WTC11 (cell line): Measurements from ENCODE around the gene SLC15A1. TPM values are rescaled to one million over a fixed set of nuclear protein-coding genes. Genes with fewer than 3 reads are reported as not detected.

Experiments
- ATAC-seq: fragments of 200-7000 bp; cut with Tn5 transposase; 2 replicates; pipeline ENCODE4 v1.10.0; 2021; ENCODE audit warnings: mild to moderate bottlenecking, moderate library complexity
- CTCF ChIA-PET: fragments of 300-600 bp; sonication (Branson Sonifier 250); formaldehyde crosslinking; loops from one replicate; lab custom pipeline; 2021; ENCODE audit warnings: antibody characterized with exemption; lab: Charles Lee
- POLR2A ChIA-PET: fragments of 350-600 bp; sonication (Branson Sonifier 250); formaldehyde crosslinking; loops from one replicate; lab custom pipeline; 2021; ENCODE audit warnings: antibody characterized with exemption; lab: Charles Lee
- DNase-seq: peaks from one replicate; pipeline ENCODE4 v3.0.0; 2021; ENCODE audit warnings: low spot score
- H3K27ac Mint-ChIP-seq: 2 replicates; pipeline ENCODE4 v1.8.0; 2021; ENCODE audit warnings: mixed read lengths
- H3K27me3 Mint-ChIP-seq: 2 replicates; pipeline ENCODE4 v1.8.0; 2021; ENCODE audit warnings: low read depth, mild to moderate bottlenecking, moderate library complexity, mixed read lengths
- H3K36me3 Mint-ChIP-seq: 2 replicates; pipeline ENCODE4 v1.8.0; 2021; ENCODE audit warnings: mixed read lengths
- H3K4me1 Mint-ChIP-seq: 2 replicates; pipeline ENCODE4 v1.8.0; 2022; ENCODE audit warnings: mixed read lengths
- H3K4me3 Mint-ChIP-seq: 2 replicates; pipeline ENCODE4 v1.8.0; 2021; ENCODE audit warnings: mild to moderate bottlenecking, moderate library complexity, mixed read lengths
- H3K9me3 Mint-ChIP-seq: 2 replicates; pipeline ENCODE4 v1.8.0; 2021; ENCODE audit warnings: mixed read lengths
- E2F1 ChIP-seq: sonication (generic); formaldehyde crosslinking; IDR thresholded peaks from 2 replicates; pipeline ENCODE4 v1.8.0; 2022; ENCODE audit warnings: mild to moderate bottlenecking, missing genetic modification reagents
- ELF4 ChIP-seq: sonication (generic); formaldehyde crosslinking; IDR thresholded peaks from 2 replicates; pipeline ENCODE4 v1.8.1; 2022; ENCODE audit warnings: low read depth, mild to moderate bottlenecking, moderate library complexity, missing genetic modification reagents
- GABPB1 ChIP-seq: sonication (generic); formaldehyde crosslinking; IDR thresholded peaks from 2 replicates; pipeline ENCODE4 v1.8.1; 2023; ENCODE audit warnings: mild to moderate bottlenecking, missing genetic modification reagents
- HMGA2 ChIP-seq: fragments of 250-450 bp; sonication (Bioruptor Pico); IDR thresholded peaks from 2 replicates; pipeline ENCODE4 v1.4.0; 2021; ENCODE audit warnings: mild to moderate bottlenecking, moderate library complexity
- IRF1 ChIP-seq: sonication (generic); formaldehyde crosslinking; IDR thresholded peaks from 2 replicates; pipeline ENCODE4 v1.8.0; 2023; ENCODE audit warnings: missing genetic modification reagents
- MXD4 ChIP-seq: fragments of 250-450 bp; sonication (Bioruptor Pico); IDR thresholded peaks from 2 replicates; pipeline ENCODE4 v1.8.0; 2021; ENCODE audit warnings: mild to moderate bottlenecking, moderate library complexity, borderline replicate concordance
- MYBL2 ChIP-seq: sonication (generic); formaldehyde crosslinking; IDR thresholded peaks from 2 replicates; pipeline ENCODE4 v1.8.1; 2023; ENCODE audit warnings: mild to moderate bottlenecking, moderate library complexity, missing genetic modification reagents
- STAT6 ChIP-seq: sonication (generic); formaldehyde crosslinking; conservative IDR thresholded peaks from 2 replicates; pipeline ENCODE4 v1.8.1; 2023; ENCODE audit warnings: mild to moderate bottlenecking, low read depth, missing genetic modification reagents, moderate library complexity
- USF2 ChIP-seq: sonication (generic); formaldehyde crosslinking; IDR thresholded peaks from 2 replicates; pipeline ENCODE4 v1.8.1; 2023; ENCODE audit warnings: mild to moderate bottlenecking, missing genetic modification reagents, moderate library complexity
- ZNF423 ChIP-seq: fragments of 250-450 bp; sonication (Bioruptor Pico); IDR thresholded peaks from 2 replicates; pipeline ENCODE4 v2.1.2; 2022; ENCODE audit warnings: mild to moderate bottlenecking, moderate library complexity
- ZNF671 ChIP-seq: fragments of 250-450 bp; sonication (Bioruptor Pico); IDR thresholded peaks from 2 replicates; pipeline ENCODE4 v1.8.0; 2021; ENCODE audit warnings: mild to moderate bottlenecking
- total RNA-seq: library from RNA; stranded (reverse); gene quantifications from 3 replicates; pipeline ENCODE4 v1.2.3, GENCODE V29; 2021
- TF ChIP-seq, protein P1 (sequence below): sonication (generic); formaldehyde crosslinking; IDR thresholded peaks from 2 replicates; pipeline ENCODE4 v1.8.1; 2022; ENCODE audit warnings: mild to moderate bottlenecking, missing genetic modification reagents, moderate library complexity, borderline replicate concordance
- TF ChIP-seq, protein P2 (sequence below): sonication (generic); formaldehyde crosslinking; IDR thresholded peaks from 2 replicates; pipeline ENCODE4 v1.8.1; 2023; ENCODE audit warnings: mild to moderate bottlenecking, missing genetic modification reagents, moderate library complexity
- TF ChIP-seq, protein P3 (sequence below): fragments of 250-450 bp; sonication (Bioruptor Pico); IDR thresholded peaks from 2 replicates; pipeline ENCODE4 v1.9.0; 2021; ENCODE audit warnings: mild to moderate bottlenecking
- TF ChIP-seq, protein P4 (sequence below): sonication (generic); formaldehyde crosslinking; conservative IDR thresholded peaks from 2 replicates; pipeline ENCODE4 v1.8.1; 2022; ENCODE audit warnings: mild to moderate bottlenecking, missing genetic modification reagents
- TF ChIP-seq, protein P5 (sequence below): sonication (generic); formaldehyde crosslinking; IDR thresholded peaks from 2 replicates; pipeline ENCODE4 v1.8.0; 2022; ENCODE audit warnings: mild to moderate bottlenecking, missing genetic modification reagents
- TF ChIP-seq, protein P6 (sequence below): fragments of 250-450 bp; sonication (Bioruptor Pico); IDR thresholded peaks from 2 replicates; pipeline ENCODE4 v1.9.0; 2021; ENCODE audit warnings: mild to moderate bottlenecking, borderline replicate concordance

The SLC15A1 gene
- total RNA-seq, 1 experiment from 2014 or later = 2.3 TPM

- POLR2A ChIA-PET = no interaction called here
- H3K4me3 Mint-ChIP-seq = no peak overlapping the region
- TF ChIP-seq, protein P1, sequence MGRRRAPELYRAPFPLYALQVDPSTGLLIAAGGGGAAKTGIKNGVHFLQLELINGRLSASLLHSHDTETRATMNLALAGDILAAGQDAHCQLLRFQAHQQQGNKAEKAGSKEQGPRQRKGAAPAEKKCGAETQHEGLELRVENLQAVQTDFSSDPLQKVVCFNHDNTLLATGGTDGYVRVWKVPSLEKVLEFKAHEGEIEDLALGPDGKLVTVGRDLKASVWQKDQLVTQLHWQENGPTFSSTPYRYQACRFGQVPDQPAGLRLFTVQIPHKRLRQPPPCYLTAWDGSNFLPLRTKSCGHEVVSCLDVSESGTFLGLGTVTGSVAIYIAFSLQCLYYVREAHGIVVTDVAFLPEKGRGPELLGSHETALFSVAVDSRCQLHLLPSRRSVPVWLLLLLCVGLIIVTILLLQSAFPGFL (CRISPR knock-in tag) = no peak
- no peak for TF ChIP-seq USF2 (CRISPR knock-in tag)
- TF ChIP-seq ELF4 (CRISPR knock-in tag) = no peak
- no peak for TF ChIP-seq MYBL2
- no peak for TF ChIP-seq GABPB1 (CRISPR knock-in tag)
- no peak for TF ChIP-seq STAT6 (CRISPR knock-in tag)
- TF ChIP-seq, protein P2, sequence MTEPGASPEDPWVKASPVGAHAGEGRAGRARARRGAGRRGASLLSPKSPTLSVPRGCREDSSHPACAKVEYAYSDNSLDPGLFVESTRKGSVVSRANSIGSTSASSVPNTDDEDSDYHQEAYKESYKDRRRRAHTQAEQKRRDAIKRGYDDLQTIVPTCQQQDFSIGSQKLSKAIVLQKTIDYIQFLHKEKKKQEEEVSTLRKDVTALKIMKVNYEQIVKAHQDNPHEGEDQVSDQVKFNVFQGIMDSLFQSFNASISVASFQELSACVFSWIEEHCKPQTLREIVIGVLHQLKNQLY = no peak
- TF ChIP-seq, protein P3, sequence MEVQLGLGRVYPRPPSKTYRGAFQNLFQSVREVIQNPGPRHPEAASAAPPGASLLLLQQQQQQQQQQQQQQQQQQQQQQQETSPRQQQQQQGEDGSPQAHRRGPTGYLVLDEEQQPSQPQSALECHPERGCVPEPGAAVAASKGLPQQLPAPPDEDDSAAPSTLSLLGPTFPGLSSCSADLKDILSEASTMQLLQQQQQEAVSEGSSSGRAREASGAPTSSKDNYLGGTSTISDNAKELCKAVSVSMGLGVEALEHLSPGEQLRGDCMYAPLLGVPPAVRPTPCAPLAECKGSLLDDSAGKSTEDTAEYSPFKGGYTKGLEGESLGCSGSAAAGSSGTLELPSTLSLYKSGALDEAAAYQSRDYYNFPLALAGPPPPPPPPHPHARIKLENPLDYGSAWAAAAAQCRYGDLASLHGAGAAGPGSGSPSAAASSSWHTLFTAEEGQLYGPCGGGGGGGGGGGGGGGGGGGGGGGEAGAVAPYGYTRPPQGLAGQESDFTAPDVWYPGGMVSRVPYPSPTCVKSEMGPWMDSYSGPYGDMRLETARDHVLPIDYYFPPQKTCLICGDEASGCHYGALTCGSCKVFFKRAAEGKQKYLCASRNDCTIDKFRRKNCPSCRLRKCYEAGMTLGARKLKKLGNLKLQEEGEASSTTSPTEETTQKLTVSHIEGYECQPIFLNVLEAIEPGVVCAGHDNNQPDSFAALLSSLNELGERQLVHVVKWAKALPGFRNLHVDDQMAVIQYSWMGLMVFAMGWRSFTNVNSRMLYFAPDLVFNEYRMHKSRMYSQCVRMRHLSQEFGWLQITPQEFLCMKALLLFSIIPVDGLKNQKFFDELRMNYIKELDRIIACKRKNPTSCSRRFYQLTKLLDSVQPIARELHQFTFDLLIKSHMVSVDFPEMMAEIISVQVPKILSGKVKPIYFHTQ = no peak
- TF ChIP-seq, protein P4, sequence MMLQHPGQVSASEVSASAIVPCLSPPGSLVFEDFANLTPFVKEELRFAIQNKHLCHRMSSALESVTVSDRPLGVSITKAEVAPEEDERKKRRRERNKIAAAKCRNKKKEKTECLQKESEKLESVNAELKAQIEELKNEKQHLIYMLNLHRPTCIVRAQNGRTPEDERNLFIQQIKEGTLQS = no peak
- TF ChIP-seq ZNF423 (CRISPR knock-in tag) = no peak
- no peak for TF ChIP-seq HMGA2 (CRISPR knock-in tag)
- no peak for TF ChIP-seq IRF1 (CRISPR knock-in tag)
- TF ChIP-seq ZNF671 (CRISPR knock-in tag) = no peak
- TF ChIP-seq MXD4 = no peak
- no peak for TF ChIP-seq E2F1 (CRISPR knock-in tag)
- TF ChIP-seq, protein P5, sequence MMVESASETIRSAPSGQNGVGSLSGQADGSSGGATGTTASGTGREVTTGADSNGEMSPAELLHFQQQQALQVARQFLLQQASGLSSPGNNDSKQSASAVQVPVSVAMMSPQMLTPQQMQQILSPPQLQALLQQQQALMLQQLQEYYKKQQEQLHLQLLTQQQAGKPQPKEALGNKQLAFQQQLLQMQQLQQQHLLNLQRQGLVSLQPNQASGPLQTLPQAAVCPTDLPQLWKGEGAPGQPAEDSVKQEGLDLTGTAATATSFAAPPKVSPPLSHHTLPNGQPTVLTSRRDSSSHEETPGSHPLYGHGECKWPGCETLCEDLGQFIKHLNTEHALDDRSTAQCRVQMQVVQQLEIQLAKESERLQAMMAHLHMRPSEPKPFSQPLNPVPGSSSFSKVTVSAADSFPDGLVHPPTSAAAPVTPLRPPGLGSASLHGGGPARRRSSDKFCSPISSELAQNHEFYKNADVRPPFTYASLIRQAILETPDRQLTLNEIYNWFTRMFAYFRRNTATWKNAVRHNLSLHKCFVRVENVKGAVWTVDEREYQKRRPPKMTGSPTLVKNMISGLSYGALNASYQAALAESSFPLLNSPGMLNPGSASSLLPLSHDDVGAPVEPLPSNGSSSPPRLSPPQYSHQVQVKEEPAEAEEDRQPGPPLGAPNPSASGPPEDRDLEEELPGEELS (CRISPR knock-in tag) = no peak
- TF ChIP-seq, protein P6, sequence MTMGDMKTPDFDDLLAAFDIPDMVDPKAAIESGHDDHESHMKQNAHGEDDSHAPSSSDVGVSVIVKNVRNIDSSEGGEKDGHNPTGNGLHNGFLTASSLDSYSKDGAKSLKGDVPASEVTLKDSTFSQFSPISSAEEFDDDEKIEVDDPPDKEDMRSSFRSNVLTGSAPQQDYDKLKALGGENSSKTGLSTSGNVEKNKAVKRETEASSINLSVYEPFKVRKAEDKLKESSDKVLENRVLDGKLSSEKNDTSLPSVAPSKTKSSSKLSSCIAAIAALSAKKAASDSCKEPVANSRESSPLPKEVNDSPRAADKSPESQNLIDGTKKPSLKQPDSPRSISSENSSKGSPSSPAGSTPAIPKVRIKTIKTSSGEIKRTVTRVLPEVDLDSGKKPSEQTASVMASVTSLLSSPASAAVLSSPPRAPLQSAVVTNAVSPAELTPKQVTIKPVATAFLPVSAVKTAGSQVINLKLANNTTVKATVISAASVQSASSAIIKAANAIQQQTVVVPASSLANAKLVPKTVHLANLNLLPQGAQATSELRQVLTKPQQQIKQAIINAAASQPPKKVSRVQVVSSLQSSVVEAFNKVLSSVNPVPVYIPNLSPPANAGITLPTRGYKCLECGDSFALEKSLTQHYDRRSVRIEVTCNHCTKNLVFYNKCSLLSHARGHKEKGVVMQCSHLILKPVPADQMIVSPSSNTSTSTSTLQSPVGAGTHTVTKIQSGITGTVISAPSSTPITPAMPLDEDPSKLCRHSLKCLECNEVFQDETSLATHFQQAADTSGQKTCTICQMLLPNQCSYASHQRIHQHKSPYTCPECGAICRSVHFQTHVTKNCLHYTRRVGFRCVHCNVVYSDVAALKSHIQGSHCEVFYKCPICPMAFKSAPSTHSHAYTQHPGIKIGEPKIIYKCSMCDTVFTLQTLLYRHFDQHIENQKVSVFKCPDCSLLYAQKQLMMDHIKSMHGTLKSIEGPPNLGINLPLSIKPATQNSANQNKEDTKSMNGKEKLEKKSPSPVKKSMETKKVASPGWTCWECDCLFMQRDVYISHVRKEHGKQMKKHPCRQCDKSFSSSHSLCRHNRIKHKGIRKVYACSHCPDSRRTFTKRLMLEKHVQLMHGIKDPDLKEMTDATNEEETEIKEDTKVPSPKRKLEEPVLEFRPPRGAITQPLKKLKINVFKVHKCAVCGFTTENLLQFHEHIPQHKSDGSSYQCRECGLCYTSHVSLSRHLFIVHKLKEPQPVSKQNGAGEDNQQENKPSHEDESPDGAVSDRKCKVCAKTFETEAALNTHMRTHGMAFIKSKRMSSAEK (CRISPR knock-in tag) = no peak
- TF ChIP-seq, all 79 proteins: peak for 0
- H3K36me3 Mint-ChIP-seq = no peaks in the 10 kb centered on the region
- CTCF ChIA-PET = interaction anchor here (1.3 to 1.6 kb wide), 2 partner anchors 15 to 223 kb away, joined by 6 to 7 read pairs; no protein-coding TSS in a partner anchor
- H3K4me1 Mint-ChIP-seq = peaks cover 4% of the 10 kb centered on the region; the same call in 1 of the 2 replicates
- DNase-seq (no peak), ATAC-seq (no peak)
- H3K27me3 Mint-ChIP-seq = no peaks in the 10 kb centered on the region
- no peak overlapping the region for H3K27ac Mint-ChIP-seq
- H3K9me3 Mint-ChIP-seq = no peaks in the 10 kb centered on the region
Measured at GRCh38 chr13:98668155-98668554, 84.3 kb downstream of the SLC15A1 start.
